Measurements from ENCODE around the gene BCORL1. TPM values are rescaled to one million over a fixed set of nuclear protein-coding genes. Genes with fewer than 3 reads are reported as not detected.

Gene BCORL1
- total RNA-seq, 2 experiments from 2014 or later, result 1.7 to 5.4 TPM

- Histone ChIP-seq H3K79me2 (ENCODE audit: insufficient read depth, low read depth, low read length) (peaks cover 50% of the 10 kb centered on the region; the same call in 1 of the 2 replicates), H3K36me3 (ENCODE audit: insufficient read depth, low read length) (peaks cover 2% of the 10 kb centered on the region; the same call in 1 of the 2 replicates), H3K9me3 (ENCODE audit: low read length) (no peaks in the 10 kb centered on the region), H3K9me2 (ENCODE audit: insufficient read depth, low read length) (no peaks in the 10 kb centered on the region), H3K4me2 (ENCODE audit: low read length) (peak overlapping the region; percentile 84), H4K20me1 (ENCODE audit: insufficient read depth, low read length) (no peaks in the 10 kb centered on the region), H3K4me1 (ENCODE audit: insufficient read depth, low read length, poor library complexity, severe bottlenecking) (peaks cover 88% of the 10 kb centered on the region), H3K4me3 (ENCODE audit: low read depth, low read length, poor library complexity, severe bottlenecking) (peak overlapping the region; percentile 56), H2AFZ (ENCODE audit: low read length) (no peak overlapping the region), H3K27ac (ENCODE audit: low read depth, low read length, poor library complexity, severe bottlenecking) (peak overlapping the region; percentile 93)
- ChIA-PET CTCF (ENCODE audit: unreplicated experiment) (no interaction called here), POLR2A (interaction anchor here (0.7 to 1.2 kb wide), 4 partner anchors 22 to 313 kb away, joined by 3 to 4 read pairs (median 4); no protein-coding TSS in a partner anchor)
- intact Hi-C loops (cut with micrococcal nuclease; ENCODE audit: unreplicated experiment), result loop anchor here (1.0 to 10.0 kb wide), 2 partner anchors 25 to 311 kb away; partner anchors contain the start of genes ELF4 and SASH3
- TSS peak; percentile 47 for BruUV-seq (replicated peaks)
- DNase-seq (ENCODE audit: low spot score), result peak; percentile 19
- no peak for TF ChIP-seq EZH2phosphoT487 (IDR thresholded peaks at IDR 0.05; ENCODE audit: borderline replicate concordance, low read depth, low read length)
- TF ChIP-seq, protein P1, sequence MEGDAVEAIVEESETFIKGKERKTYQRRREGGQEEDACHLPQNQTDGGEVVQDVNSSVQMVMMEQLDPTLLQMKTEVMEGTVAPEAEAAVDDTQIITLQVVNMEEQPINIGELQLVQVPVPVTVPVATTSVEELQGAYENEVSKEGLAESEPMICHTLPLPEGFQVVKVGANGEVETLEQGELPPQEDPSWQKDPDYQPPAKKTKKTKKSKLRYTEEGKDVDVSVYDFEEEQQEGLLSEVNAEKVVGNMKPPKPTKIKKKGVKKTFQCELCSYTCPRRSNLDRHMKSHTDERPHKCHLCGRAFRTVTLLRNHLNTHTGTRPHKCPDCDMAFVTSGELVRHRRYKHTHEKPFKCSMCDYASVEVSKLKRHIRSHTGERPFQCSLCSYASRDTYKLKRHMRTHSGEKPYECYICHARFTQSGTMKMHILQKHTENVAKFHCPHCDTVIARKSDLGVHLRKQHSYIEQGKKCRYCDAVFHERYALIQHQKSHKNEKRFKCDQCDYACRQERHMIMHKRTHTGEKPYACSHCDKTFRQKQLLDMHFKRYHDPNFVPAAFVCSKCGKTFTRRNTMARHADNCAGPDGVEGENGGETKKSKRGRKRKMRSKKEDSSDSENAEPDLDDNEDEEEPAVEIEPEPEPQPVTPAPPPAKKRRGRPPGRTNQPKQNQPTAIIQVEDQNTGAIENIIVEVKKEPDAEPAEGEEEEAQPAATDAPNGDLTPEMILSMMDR (conservative IDR thresholded peaks at IDR 0.05; ENCODE audit: low read length), result no peak
Observed at GRCh38 chrX:130085551-130086446, 103.4 kb downstream of the BCORL1 start.

GRCh38 chrX:130086447-130087206 lies 104.2 kb downstream of the BCORL1 start:
- peaks cover 2% of the 10 kb centered on the region; the same call in 1 of the 2 replicates for H3K36me3 ChIP-seq (ENCODE audit: insufficient read depth, low read length)
- TF ChIP-seq, protein P1 (conservative IDR thresholded peaks at IDR 0.05; ENCODE audit: low read length), result no peak
- no peak for TF ChIP-seq EZH2phosphoT487 (IDR thresholded peaks at IDR 0.05; ENCODE audit: borderline replicate concordance, low read depth, low read length)
- CTCF ChIA-PET (ENCODE audit: unreplicated experiment), result interaction anchor here (0.7 kb wide), 1 partner anchor 23 kb away, joined by 5 read pairs; no protein-coding TSS in a partner anchor
- POLR2A ChIA-PET, result interaction anchor here (0.8 to 1.2 kb wide), 5 partner anchors 18 to 125 kb away, joined by 3 to 7 read pairs (median 3); no protein-coding TSS in a partner anchor
- peak overlapping the region; percentile 84 for H3K4me2 ChIP-seq (ENCODE audit: low read length)
- H3K79me2 ChIP-seq (ENCODE audit: insufficient read depth, low read depth, low read length), result peaks cover 57% of the 10 kb centered on the region; the same call in 1 of the 2 replicates
- intact Hi-C loops (cut with micrococcal nuclease; ENCODE audit: unreplicated experiment), result loop anchor here (10.0 kb wide), 1 partner anchor 312 kb away; the partner anchor contains the start of gene SASH3
- H3K27ac ChIP-seq (ENCODE audit: low read depth, low read length, poor library complexity, severe bottlenecking), result peak overlapping the region; percentile 93
- H3K4me3 ChIP-seq (ENCODE audit: low read depth, low read length, poor library complexity, severe bottlenecking), result peak overlapping the region; percentile 56
- BruUV-seq (replicated peaks), result no TSS peak
- no peaks in the 10 kb centered on the region for H4K20me1 ChIP-seq (ENCODE audit: insufficient read depth, low read length)
- H3K4me1 ChIP-seq (ENCODE audit: insufficient read depth, low read length, poor library complexity, severe bottlenecking), result peaks cover 92% of the 10 kb centered on the region
- DNase-seq (ENCODE audit: low spot score), result peak; percentile 79
- no peak overlapping the region for H2AFZ ChIP-seq (ENCODE audit: low read length)
- H3K9me3 ChIP-seq (ENCODE audit: low read length), result no peaks in the 10 kb centered on the region
- no peaks in the 10 kb centered on the region for H3K9me2 ChIP-seq (ENCODE audit: insufficient read depth, low read length)

All from OCI-LY7 (cell line).